Liver (tissue), 9 donors: ENCODE results near the gene CTNNBL1. TPM values are rescaled to one million over a fixed set of nuclear protein-coding genes. Genes with fewer than 3 reads are reported as not detected.
"Not testable (repeated sequence)": the region's sequence is repeated elsewhere in the genome, so short reads cannot be mapped to it uniquely, and the experiment has no call there.

Source experiments
- DNase-seq: peaks from one replicate; pipeline ENCODE4 v3.0.0-alpha.2; 2017; ENCODE audit warnings: low spot score
- H3K27ac ChIP-seq, 2 donors: one replicate each; pipeline ENCODE4 v1.7.0; 2013; ENCODE audit warnings: inconsistent platforms in 2 of 2, low read length in 2 of 2, control low read depth in 1 of 2, low read depth in 1 of 2, mild to moderate bottlenecking in 1 of 2
- H3K27me3 ChIP-seq, 4 donors: one replicate each; pipeline versions ENCODE4 v1.6.1 to v1.7.0; 2013; ENCODE audit warnings: low read length in 3 of 4, inconsistent platforms in 1 of 4, mild to moderate bottlenecking in 1 of 4, moderate library complexity in 1 of 4; ENCODE audit not compliant: control insufficient read depth in 4 of 4, insufficient read depth in 4 of 4
- H3K36me3 ChIP-seq, 4 donors: one replicate each; pipeline versions ENCODE4 v1.6.1 to v1.7.0; 2013; ENCODE audit warnings: low read length in 3 of 4, mild to moderate bottlenecking in 3 of 4, low read depth in 1 of 4, moderate library complexity in 1 of 4; ENCODE audit not compliant: control insufficient read depth in 4 of 4, insufficient read depth in 3 of 4
- H3K4me1 ChIP-seq, 4 donors: one replicate each; pipeline versions ENCODE4 v1.6.1 to v1.7.0; 2013; ENCODE audit warnings: low read length in 3 of 4, mild to moderate bottlenecking in 3 of 4, moderate library complexity in 1 of 4; ENCODE audit not compliant: control insufficient read depth in 4 of 4, insufficient read depth in 4 of 4
- H3K4me3 ChIP-seq, 3 donors: one replicate each; pipeline versions ENCODE4 v1.6.1 to v1.7.0; 2013; ENCODE audit warnings: low read length in 3 of 3, control low read depth in 1 of 3, low read depth in 1 of 3, mild to moderate bottlenecking in 1 of 3
- H3K9ac ChIP-seq, 2 donors: one replicate each; pipeline ENCODE4 v1.7.0; 2013; ENCODE audit warnings: low read length in 2 of 2, mild to moderate bottlenecking in 2 of 2, moderate library complexity in 2 of 2, control low read depth in 1 of 2, low read depth in 1 of 2
- H3K9me3 ChIP-seq, 4 donors: one replicate each; pipeline versions ENCODE4 v1.6.1 to v1.7.0; 2013; ENCODE audit warnings: low read length in 3 of 4; ENCODE audit not compliant: control insufficient read depth in 4 of 4
- CTCF ChIP-seq: fragments of 150-350 bp; IDR thresholded peaks from 2 replicates; pipeline ENCODE4 v1.5.1; 2017; ENCODE audit warnings: improper control_type of control experiment, low read depth, low read length; ENCODE audit not compliant: missing input control
- EGR1 ChIP-seq, 2 donors: IDR thresholded peaks; 2 replicates each; pipeline ENCODE4 v1.6.1; 2016 to 2018; ENCODE audit warnings: antibody characterized with exemption in 2 of 2, low read depth in 2 of 2
- FOXA2 ChIP-seq: IDR thresholded peaks from 2 replicates; pipeline ENCODE4 v1.6.1; 2016; ENCODE audit warnings: antibody characterized with exemption
- GABPA ChIP-seq, 2 donors: IDR thresholded peaks in 1 of 2; conservative IDR thresholded peaks in 1 of 2; 2 replicates each; pipeline ENCODE4 v1.6.1; 2016; ENCODE audit warnings: antibody characterized with exemption in 2 of 2, mild to moderate bottlenecking in 1 of 2, moderate library complexity in 1 of 2
- HNF4G ChIP-seq: IDR thresholded peaks from 2 replicates; pipeline ENCODE4 v1.6.1; 2016; ENCODE audit warnings: antibody characterized with exemption
- JUND ChIP-seq, 2 donors: IDR thresholded peaks; 2 replicates each; pipeline ENCODE4 v1.6.1; 2016; ENCODE audit warnings: antibody characterized with exemption in 2 of 2
- NR2F2 ChIP-seq: IDR thresholded peaks from 2 replicates; pipeline ENCODE4 v1.6.1; 2016; ENCODE audit warnings: antibody characterized with exemption
- RAD21 ChIP-seq, 2 donors: IDR thresholded peaks; 2 replicates each; pipeline ENCODE4 v1.6.1; 2016; ENCODE audit warnings: antibody characterized with exemption in 2 of 2, mild to moderate bottlenecking in 2 of 2
- REST ChIP-seq: IDR thresholded peaks from 2 replicates; pipeline ENCODE4 v1.6.1; 2016; ENCODE audit warnings: antibody characterized with exemption, mild to moderate bottlenecking
- TAF1 ChIP-seq: conservative IDR thresholded peaks from 2 replicates; pipeline ENCODE4 v1.6.1; 2016; ENCODE audit warnings: antibody characterized with exemption, mild to moderate bottlenecking
- YY1 ChIP-seq: IDR thresholded peaks from 2 replicates; pipeline ENCODE4 v1.6.1; 2016; ENCODE audit warnings: antibody characterized with exemption, mild to moderate bottlenecking
- WGBS: extraction: QIAGEN DNeasy Blood & Tissue Kit; methylation state at CpG from one replicate; pipeline ENCODE4 v1.1.7; 2013; 5-methylcytosine and 5-hydroxymethylcytosine counted together
- polyA plus RNA-seq, 2 donors: library from polyadenylated mRNA; stranded (reverse) in 1 of 2; unstranded in 1 of 2; fragments of 200-250 nt in 1 of 2; fragments of >200 nt in 1 of 2; fragmentation: Nextera tagmentation in 1 of 2; extraction: Ambion mirVana in 1 of 2; gene quantifications; one replicate each; pipeline versions ENCODE4 v1.2.1 to v1.2.3, GENCODE V29; 2013 to 2015
- total RNA-seq, 2 donors: library from RNA; depleted of rRNA; stranded (reverse); fragments of >200 nt; gene quantifications; one replicate each; pipeline ENCODE4 v1.2.3, GENCODE V29; 2014
- TF ChIP-seq, protein P1 (sequence below): IDR thresholded peaks from 2 replicates; pipeline ENCODE4 v1.6.1; 2016; ENCODE audit warnings: antibody characterized with exemption
- donor health status: healthy.
- donor health status: healthy.
- donor health status: healthy.
- donor health status: healthy.
- donor health status: healthy.

CTNNBL1 gene
- total and polyA plus RNA-seq, 4 donors, result 18.3 to 25.4 (median 20.3) TPM

- no peak for TF ChIP-seq HNF4G
Measured at GRCh38 chr20:37697314-37697713, 3.5 kb downstream of the CTNNBL1 start (continued).

GRCh38 chr20:37699202-37699601, 5.4 kb downstream of the CTNNBL1 start:
- Histone ChIP-seq H3K9ac (no peak overlapping the region), H3K36me3 (peaks cover 0 to 2% (median 0%) of the 10 kb centered on the region in 4 donors), H3K4me3 (no peak overlapping the region), H3K4me1 (peaks cover 2 to 37% (median 23%) of the 10 kb centered on the region in 4 donors), H3K27me3 (no peaks in the 10 kb centered on the region), H3K9me3 (no peaks in the 10 kb centered on the region), H3K27ac (no peak overlapping the region)
- 69% methylated on average over 2 of the region's 2 CpGs for WGBS
- TF ChIP-seq, protein P1, sequence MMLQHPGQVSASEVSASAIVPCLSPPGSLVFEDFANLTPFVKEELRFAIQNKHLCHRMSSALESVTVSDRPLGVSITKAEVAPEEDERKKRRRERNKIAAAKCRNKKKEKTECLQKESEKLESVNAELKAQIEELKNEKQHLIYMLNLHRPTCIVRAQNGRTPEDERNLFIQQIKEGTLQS, result no peak
- peak; percentile 42 for TF ChIP-seq NR2F2
- DNase-seq, result no peak

GRCh38 chr20:37700301-37700700, 6.5 kb downstream of the CTNNBL1 start:
- no peak overlapping the region for H3K4me3 ChIP-seq
- TF ChIP-seq TAF1, result no peak
- no peak for TF ChIP-seq JUND (IDR thresholded peaks at IDR 0.05)
- no peak for TF ChIP-seq CTCF
- no peak for TF ChIP-seq YY1
- TF ChIP-seq EGR1 (IDR thresholded peaks at IDR 0.05; ENCODE audit: low read depth in 2 of 2), result no peak
- no peak for TF ChIP-seq NR2F2
- TF ChIP-seq, protein P1, result no peak
- TF ChIP-seq REST, result no peak
- no peak for TF ChIP-seq RAD21 (IDR thresholded peaks at IDR 0.05)
- no peak for TF ChIP-seq HNF4G
- TF ChIP-seq FOXA2, result no peak
- TF ChIP-seq GABPA (IDR thresholded peaks at IDR 0.05 in 1 of 2, conservative IDR thresholded peaks at IDR 0.05 in 1 of 2), result no peak
- no peaks in the 10 kb centered on the region for H3K9me3 ChIP-seq
- H3K27ac ChIP-seq, result no peak overlapping the region
- 95% methylated on average over 4 of the region's 4 CpGs for WGBS
- no peaks in the 10 kb centered on the region for H3K27me3 ChIP-seq
- no peak overlapping the region for H3K9ac ChIP-seq
- peaks cover 0 to 2% (median 0%) of the 10 kb centered on the region in 4 donors for H3K36me3 ChIP-seq
- no peak for DNase-seq
- H3K4me1 ChIP-seq, result peaks cover 2 to 28% (median 15%) of the 10 kb centered on the region in 4 donors

DNA sequence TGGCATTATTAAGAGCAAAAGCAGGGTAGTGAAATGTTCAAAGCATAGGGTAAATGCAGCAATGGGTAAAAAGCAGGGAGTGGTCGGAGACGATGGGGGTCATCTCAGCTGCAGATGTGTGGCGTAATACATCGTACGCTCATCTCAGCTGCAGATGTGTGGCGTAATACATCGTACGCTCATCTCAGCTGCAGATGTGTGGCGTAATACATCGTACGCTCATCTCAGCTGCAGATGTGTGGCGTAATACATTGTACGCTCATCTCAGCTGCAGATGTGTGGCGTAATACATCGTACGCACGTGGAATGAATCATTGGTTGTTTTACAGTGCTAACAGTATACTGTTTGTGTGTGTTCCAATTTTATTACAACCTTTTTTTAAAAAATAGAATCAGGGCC, 7.8 kb downstream of the CTNNBL1 start:
- not testable (repeated sequence) for H3K9me3 ChIP-seq, H3K27me3 ChIP-seq, H3K36me3 ChIP-seq, H3K27ac ChIP-seq, H3K4me3 ChIP-seq, DNase-seq, H3K9ac ChIP-seq
- H3K4me1 ChIP-seq, result peaks cover 2 to 19% (median 6%) of the 10 kb centered on the region in 4 donors
- WGBS, result 77% methylated on average over 17 of the region's 17 CpGs
